GM04503 (cell line): ENCODE results near the gene BHLHE23.

Experiments used
- DNase-seq: peaks from one replicate; pipeline ENCODE4 v3.0.0-alpha.2; 2012; ENCODE audit warnings: low read depth

The BHLHE23 gene

DNA sequence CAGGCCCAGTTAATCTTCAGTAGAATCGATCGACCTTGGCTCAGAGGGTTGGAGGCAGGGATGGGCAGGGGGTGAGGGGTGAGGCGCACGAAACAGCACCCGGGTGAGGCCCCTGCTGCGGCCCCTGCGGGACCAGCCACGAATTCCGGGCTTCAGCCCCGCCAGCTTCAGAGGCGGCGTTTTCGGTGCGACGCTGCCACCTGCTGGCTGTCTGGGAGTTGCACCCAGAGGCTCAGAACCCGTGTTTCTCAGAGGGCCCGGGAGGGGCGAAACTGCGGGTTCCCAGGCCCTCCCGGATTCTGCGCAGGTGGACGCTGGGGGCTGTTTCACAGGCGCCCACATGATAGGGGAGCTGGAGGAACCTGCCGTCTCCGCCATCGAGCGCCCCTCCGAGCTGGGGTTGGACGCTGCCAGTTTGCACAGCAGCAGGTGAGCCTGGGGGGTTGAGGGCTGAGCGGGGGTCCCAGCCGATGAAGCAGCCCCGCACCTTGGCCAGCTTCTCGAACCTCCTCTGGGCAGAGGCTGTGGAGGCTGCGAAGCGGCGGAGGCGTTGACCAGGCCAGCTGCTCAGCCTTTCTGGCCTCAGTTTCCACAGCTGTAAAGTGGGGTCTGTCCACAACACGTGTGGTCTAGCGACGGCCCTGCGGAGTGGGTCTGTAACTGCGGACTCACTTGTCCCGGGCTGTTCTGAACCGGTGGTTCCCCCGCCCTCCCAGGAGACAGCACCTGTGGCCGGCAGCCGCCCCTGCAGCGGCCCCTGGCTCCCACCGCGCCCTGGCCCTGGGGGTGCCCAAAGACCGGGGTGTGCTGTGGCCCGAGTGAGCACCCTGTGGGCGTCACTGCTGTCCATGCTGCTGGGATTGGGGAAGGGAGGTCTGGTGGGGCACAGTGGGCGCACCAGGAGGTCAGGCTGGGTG is 2.5 kb upstream of the BHLHE23 start:
- no peak for DNase-seq

DNA sequence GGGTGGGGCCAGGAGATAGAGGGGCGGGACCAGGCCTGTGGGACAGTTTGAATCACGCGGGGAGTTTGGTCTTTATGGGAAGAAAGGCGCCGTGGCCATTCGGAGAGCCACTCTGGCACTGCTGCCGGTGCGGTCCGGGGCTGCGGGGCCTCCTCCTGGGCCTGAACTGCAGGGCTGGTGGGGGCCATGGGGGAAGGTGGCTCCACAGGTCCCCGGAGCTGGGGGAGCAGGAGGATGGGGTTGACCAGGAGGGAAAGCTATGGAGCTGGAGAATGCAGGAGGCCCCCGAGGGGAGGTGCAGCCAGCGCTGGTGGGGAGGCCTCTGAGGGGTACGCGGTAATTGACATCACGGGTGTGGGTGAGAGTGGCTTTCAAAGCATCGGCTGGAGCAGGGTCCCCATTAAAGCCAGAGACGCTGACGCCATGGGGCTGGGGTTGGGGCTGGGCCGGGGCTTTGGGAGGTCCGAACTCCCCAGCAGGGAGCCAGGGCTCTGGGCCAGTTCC is 1.8 kb upstream of the BHLHE23 start:
- no peak for DNase-seq

DNA sequence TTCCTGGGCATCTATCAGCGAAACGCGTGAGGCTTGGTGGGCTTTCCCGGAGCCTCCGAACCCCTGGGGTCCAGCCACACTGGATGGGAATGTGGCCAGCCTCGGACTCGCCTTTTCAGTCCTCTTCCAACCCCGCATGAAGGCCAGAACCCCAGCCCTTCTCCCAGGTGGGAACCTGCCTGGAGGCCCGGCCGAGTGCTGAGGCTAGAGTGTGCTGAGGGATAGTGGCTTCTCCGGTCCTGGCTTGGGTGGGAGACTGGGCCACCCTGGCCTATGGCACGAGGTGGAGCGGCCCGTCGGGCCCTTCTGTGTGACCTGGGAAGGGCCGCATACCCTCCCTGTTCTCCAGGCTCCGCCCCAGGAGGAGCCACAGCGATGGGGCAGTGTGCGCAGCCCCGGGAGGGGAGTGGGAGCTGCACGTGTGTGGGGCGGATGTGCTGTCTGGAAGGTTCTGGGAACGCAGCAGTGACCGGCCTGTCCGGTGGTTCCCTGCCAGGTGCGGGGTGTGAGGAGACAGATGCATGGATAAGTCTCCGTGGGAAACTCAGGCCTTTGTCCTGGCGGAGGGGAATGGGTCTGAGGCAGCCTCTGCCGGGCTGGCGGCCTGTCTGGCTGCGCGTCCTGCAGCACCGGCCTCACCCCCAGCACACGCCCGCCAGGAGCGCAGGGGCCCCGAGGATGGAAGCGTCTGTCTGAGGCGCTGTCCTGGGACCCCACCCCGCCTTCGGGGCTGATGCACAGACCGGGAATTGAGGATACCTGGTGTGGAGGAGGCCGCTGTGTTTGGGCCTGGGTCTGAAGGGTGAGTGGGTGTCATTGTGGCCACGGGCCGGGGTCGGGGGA is 1.1 kb upstream of the BHLHE23 start:
- no peak for DNase-seq

DNA sequence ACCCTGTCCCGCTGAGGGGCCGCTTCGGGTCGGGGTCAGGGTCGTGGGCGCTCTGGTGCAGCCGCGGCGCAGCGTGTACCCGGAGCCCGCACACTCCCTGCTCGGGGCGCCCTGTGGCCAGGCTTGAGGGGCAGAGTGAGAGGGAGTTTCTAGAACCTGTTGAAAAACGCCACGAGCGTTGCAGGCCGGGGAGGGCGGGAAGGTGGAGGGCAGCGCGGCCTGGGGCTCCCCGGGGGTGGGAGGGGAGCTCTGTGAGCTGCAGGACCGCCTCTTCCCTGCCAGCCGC is 539 bp upstream of the BHLHE23 start:
- DNase-seq = no peak

DNA sequence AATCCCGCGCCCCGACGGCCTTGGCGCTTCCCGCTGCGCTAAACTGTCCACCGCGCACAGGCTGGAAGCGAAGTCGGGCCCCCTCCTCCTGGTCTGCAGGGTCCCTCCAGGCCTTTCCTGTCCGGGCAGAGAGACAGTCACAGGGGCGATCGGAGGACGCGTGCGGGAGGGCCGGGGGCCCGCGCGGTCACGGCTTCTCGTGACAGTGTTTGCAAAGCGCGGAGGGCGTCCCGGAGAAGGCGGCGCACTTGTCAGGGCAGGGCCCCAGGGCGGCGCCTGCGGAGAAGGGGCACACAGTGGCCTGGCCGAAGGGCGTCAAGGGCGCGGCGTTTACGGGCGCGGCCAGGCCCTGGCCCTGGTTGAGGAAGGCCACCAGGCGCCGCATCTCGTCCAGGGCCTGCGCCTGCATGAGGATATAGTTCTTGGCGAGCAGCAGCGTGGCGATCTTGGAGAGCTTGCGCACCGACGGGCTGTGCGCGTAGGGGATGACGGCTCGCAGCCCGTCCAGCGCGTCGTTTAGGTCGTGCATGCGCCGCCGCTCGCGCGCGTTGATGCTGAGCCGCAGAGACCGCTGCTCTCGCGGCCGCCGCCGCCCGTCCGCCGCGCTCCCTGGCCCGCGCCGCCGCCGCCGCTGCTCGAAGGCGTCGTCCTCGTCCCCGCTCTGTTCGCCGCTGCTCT is 763 bp downstream of the BHLHE23 start:
- no peak for DNase-seq

DNA sequence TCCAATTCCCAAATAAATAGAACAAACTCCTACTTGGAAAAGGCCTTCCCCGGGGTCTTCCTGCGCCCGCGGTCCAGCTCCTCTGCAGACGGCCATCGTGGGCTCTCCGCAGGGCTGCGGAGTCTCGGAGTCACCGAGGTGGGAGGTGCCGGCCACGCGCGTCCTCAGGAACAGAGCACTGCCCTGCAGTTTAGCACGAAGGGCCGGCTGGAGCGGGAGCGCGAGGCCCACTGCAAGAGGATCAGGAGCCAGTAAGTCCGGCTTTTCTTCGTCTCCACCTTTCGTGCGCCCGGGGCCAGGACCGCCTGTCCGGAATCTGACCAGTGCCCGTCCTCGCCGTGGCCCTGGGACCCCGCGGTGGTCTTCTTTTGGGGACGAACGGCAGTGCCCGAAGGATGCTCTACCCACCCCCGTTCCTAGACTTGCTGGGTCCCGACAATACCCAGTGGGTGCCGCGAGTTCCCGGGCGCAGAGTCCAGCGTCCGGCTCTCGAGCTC is 1.4 kb downstream of the BHLHE23 start:
- DNase-seq = no peak

DNA sequence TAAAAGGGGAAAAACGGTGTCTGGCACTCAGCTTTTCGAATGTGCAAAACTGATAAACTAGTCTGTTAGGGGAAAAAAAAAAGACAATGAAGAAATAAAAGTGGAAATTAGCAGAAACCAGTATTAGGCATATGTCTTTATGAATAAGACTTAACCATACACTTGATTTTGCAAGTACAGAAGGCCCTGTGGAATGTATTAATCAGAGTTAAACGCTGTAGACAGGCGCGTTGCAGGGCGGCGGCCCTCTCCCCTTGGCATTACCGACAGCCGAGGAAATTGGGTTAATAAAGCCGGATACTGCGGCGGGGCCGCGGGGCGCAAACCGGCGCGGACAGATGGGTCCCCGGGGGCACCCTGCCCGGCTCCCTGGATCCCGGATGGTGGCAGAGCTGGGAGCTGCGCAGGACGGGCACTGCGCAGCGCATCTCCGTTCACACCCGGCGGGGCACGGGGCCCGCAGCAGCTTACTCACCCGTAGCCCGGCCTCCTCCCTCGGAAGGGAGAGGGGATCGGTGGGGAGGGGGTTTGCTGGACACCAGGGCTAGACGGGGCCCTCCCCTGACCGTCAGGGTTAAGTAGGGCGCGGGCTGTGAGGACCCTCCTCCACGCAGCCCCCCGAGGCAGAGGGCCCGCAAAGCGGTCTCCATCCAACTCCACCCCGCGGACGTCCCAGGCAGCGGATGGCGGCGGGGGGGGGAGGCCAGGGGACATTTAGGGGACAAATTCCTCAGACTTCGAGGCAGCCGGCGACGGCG is 2.0 kb downstream of the BHLHE23 start:
- DNase-seq = no peak

DNA sequence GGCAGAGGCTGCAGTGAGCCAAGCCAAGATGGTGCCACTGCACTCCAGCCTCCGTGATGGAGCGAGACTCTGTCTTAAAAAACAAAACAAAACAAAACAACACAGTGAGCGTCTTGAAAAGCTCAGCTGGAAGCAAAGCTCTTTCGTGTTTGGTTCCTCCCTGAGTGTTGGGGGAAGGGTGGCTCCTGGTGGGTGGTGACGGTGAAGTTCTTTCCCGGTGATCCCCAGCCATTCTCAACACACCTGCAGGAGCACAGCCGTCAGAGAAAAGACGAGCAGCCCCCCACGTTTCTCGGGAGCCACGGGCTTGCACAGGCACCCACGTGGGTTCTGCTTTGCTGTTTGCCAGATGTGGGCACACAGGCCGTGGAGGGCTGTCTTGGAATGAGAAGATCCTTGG is 3.2 kb downstream of the BHLHE23 start:
- DNase-seq = no peak

DNA sequence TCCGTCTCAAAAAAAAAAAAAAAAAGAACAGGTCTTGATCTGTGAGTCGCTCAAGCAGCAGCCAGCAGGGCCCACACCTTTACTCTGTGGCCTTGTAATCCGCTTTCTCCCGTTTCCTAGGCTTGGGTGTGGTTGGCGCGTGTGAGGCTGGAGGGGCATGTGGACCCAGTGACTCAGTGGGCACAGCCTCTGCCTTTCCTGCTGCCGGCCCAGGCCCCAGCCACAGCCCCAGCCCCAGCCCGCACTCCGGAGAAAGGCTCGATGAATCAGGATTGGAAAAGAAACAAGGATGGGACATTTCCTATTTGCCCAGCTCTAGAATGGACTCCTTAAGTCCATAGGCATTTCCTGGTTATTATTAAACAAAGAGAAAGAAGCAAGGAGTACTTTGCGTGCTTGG is 4.3 kb downstream of the BHLHE23 start:
- no peak for DNase-seq

DNA sequence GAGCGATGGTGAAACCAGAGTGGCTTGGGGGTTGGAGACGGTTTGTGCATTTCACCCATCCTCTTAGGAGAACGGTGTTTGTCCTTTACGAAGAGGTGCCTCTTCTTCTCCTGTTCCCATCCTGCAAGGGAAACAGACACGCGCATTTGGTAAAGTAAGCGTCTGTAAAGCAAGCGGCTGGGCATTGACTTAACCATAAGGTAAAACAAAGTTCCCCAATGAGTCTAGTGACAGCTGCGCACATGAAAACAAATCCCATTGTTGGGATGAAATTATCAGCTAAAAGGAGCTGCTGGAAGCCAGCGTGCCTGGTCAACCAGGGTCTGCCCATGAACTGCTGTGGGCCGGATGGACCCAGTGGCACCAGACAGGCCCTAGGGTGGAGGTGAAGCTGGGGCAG is 5.8 kb downstream of the BHLHE23 start:
- DNase-seq = no peak

DNA sequence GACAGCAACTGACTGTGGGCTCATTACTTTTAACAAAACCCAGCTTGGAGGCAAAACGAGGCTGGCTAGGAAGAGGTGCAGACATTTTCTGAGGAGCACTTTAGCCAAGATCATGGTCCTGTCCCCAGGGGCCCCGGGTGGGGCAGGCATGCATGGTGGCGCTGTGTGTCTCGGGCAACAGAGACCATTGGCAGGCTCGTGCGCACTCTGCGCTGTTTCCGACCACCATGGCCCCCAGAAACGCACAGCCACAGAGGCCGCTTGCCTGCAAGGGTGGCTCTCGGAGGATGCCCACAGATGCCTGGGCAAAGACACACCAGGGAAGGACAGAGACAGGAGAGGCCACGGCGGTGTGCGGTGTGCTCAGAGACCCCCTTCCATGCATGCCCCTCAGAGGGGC is 6.7 kb downstream of the BHLHE23 start:
- no peak for DNase-seq

DNA sequence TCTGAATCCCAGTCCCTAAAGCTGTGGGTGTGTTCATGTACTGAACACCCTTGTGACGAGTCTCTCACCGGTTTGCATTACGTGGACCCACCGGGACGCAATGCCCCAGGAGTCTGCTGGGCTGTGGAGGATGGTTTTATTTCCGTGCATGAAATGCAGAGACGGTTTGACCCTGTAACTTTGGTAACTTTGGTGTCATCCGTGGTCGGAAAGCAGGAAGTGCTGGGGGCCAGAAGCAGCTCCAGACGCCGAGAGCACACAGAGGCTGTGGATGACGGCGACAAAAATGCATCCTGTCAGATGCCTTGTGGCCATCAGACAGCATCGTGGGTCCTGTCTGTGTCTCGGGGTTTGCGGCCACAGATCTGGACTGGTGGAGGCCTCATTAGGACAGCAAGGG is 7.2 kb downstream of the BHLHE23 start:
- no peak for DNase-seq

DNA sequence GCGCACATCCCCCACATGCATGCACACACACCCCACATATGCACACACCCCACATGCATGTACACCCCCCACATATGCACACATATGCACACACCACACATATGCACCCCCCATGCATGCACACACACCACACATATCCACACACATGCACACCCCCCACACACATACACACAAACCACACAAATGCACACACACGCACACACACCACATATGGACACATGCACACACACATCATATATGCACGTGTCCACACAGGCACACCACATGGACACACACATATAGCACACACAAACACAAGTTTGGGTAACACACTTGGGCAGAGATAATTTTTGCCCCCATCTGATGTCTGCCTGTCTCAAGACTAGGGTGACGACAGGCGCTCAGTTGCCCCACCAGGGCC is 8.3 kb downstream of the BHLHE23 start:
- no peak for DNase-seq

DNA sequence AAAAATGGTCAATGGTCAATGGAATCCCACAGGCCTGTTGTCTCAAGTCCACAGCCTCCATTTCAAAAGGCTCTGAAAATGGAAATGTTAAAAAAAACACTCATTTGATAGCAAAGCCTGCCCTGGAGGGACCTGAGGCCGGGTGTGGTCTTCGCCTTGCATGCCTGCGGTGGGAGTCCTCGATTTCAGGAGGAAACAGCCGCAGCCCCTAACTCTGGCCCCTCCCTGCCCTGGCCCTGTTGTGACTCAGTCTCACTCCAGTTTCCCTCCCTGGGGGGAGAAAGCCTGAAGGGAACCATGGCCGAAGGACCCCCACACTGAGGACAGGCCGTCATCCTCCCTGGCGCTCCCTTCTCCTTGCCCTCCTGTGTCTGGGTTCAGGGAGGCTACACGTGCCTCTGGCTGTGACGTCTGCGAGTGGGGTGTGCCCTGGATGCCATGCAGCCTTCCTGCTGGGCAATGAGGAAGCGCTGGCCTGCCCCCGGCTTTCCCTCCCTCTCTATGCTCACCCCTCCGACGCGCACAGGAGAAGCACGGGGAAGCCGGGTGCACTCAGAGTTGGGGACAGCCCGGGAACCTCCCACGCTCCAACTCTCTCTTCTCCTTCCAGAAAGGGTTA is 9.2 kb downstream of the BHLHE23 start:
- DNase-seq = no peak

DNA sequence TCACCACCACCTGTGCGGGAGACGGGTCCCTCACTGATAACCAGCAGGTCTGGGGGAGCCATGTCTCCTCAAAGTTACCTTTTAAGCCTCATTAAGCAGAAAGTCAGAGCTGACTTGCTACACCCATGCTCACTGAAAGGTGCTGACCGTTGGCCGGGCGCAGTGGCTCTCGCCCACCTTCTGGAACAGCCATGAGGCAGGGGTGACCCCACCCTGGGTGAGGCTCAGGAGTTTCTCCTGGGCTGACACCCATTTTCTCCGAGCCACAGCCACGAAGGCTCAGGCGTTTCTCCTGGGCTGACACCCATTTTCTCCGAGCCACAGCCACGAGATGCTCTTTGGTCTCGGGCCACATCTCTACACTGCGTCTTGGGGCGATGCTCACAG is 10.2 kb downstream of the BHLHE23 start:
- no peak for DNase-seq

DNA sequence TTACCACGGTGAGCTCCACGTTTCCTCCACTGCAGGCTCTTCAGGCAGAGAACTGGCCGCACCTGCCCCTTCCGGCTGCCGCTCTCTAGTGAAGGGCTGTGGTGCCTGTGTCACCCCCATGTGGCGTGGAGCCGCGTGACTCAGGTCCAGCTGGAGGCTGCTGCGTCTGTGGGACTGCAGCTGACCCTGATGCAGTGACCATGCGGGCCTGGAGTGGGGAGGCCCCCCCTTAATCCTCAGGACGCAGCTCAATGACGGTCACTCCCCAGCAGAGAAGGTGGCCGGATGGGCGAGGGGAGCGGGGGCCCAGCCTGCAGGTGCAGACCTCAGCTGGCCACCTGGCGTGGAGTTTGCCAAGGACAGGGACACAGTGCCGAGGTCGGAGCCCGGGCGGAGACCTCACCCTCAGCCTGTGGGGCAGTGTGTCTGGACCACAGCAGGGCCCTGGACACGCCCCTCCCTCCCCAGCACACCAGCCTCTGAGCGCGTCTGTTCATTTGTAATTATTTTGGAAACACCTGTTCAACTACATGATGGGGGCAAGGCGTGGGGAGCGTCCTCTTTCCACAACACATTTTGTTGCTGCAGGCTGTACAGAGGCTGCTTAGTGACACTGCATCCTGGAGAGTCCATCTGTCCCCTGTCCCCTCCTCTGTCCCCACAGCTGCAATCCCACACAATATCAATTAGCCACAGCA is 10.7 kb downstream of the BHLHE23 start:
- DNase-seq = no peak

DNA sequence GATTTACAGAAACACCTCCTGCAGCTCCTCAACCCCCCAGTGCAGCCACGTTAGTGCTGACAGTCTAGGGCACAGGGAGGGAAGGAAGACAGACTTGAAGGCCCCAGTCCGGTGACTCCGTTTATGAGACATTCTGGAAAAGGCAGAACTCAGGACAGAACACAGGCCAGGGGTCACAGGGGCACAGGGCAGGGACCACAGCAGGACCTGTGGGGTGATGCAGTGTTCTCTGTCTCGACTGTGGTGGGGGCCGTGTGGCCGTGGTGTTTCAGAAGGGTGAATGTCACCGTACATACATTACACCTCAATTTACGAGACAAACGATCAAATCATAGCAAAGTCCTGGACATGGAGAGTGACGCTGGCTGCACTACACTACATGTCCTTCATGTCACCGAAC is 11.3 kb downstream of the BHLHE23 start:
- no peak for DNase-seq

DNA sequence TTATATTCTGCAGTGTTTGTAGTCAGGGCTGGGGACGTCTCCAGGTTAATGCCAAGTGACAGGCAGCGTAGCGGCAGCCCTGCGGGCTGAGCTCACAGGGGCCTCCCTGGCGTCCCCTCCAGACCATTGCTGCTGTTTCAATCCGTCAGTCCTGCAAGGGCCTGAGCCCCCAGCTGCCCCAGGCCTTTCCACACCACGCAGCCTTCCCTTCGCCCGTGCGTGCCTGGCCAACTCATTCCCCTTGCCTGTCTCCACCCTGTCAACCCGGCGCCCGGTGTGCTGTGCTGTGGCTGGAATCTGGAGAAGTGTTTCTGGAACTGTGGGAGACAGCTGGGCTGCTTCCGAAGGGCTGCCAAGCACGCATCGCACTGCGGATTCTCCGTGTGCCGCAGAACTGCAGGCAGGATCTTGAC is 11.9 kb downstream of the BHLHE23 start:
- DNase-seq = no peak

DNA sequence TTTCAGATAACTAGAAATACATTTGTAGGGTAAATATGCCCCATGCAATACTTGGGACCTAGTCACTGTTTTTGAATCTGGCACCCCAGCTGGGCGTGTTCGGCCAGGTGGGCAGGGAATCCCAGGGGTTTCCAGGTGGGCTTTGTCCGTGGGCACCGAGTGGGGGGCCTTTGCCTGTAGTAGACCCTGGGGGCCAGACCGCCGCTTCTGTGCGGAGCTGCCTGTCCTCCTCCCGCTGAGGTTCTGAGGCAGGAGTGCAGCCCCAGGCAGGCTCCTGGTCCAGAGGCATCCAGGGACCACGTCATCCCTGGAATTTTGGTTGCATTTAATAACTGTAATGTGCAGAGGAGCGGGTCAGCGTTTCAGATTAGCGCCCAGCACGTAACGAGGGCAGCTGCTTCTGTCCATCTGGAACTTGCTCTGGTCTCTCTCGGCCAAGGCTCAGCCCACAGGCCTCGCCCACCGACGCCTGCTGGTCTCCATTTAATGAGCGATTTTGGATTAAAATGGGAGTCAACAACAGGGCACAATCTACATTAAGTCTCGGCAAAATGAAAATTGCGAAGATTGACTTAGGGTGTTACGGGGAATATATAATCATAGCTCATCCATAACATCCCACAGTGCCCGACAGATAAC is 12.8 kb downstream of the BHLHE23 start:
- DNase-seq = no peak

DNA sequence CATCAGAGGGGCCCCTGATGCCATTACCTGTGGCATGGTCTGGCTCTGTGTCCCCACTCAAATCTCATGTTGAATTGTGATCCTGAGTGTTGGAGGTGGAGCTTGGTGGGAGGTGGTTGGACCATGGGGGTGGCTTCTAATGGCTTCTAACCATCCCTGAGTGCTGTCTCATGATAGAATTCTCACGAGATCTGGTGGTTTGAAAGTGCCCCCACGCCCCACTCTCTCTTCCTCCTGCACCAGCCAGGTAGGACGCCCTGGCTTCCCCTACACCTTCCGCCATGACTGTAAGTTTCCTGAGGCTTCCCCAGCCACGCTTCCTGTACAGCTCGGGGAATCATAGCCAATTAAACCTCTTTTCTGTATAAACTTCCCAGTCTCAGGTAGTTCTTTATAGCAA is 14.9 kb downstream of the BHLHE23 start:
- DNase-seq = no peak
